IMR-90 (cell line): Measurements from ENCODE around the gene POLR1D. TPM values are rescaled to one million over a fixed set of nuclear protein-coding genes. Genes with fewer than 3 reads are reported as not detected.

Experiments used
- ATAC-seq: fragments of 200-7000 bp; cut with Tn5 transposase; 2 replicates; pipeline ENCODE4 v1.9.1; 2020; ENCODE audit warnings: low read depth, mild to moderate bottlenecking, moderate library complexity
- BruUV-seq: library from RNA; stranded (reverse); fragments of 400-500 nt; replicated peaks from 2 replicates; lab custom pipeline; 2021; lab: Mats Ljungman, UMichigan
- CTCF ChIA-PET: fragments of 300-600 bp; formaldehyde crosslinking; extraction: SDS; loops from one replicate; lab custom pipeline; 2021; ENCODE audit warnings: antibody characterized with exemption; lab: Yijun Ruan, JAX
- POLR2A ChIA-PET: fragments of 300-600 bp; sonication (Branson Sonifier 250); formaldehyde crosslinking; loops from one replicate; lab custom pipeline; 2022; ENCODE audit warnings: antibody characterized with exemption; ENCODE audit not compliant: unreplicated experiment; lab: Charles Lee
- DNase-seq: peaks from one replicate; pipeline ENCODE4 v3.0.0; 2013
- H2AFZ ChIP-seq: replicated peaks from 2 replicates; pipeline ENCODE3; 2013; ENCODE audit warnings: low read length, mild to moderate bottlenecking; ENCODE audit not compliant: poor library complexity
- H2AK5ac ChIP-seq: 2 replicates; pipeline ENCODE4 v1.6.1; 2013; ENCODE audit warnings: low read depth, low read length, inconsistent platforms
- H2AK9ac ChIP-seq: replicated peaks from 2 replicates; pipeline ENCODE3; 2013; ENCODE audit warnings: mild to moderate bottlenecking, low read depth, low read length, moderate library complexity; ENCODE audit not compliant: poor library complexity
- H2BK120ac ChIP-seq: 2 replicates; pipeline ENCODE4 v1.6.1; 2013; ENCODE audit warnings: low read depth, low read length, inconsistent platforms
- H2BK15ac ChIP-seq: 3 replicates; pipeline ENCODE4 v1.6.1; 2013; ENCODE audit warnings: low read depth, low read length, inconsistent platforms
- H2BK20ac ChIP-seq: 2 replicates; pipeline ENCODE4 v1.6.1; 2013; ENCODE audit warnings: low read depth, mild to moderate bottlenecking, inconsistent platforms, low read length, moderate library complexity
- H2BK5ac ChIP-seq: 2 replicates; pipeline ENCODE4 v1.6.1; 2013; ENCODE audit warnings: mild to moderate bottlenecking, low read depth, low read length, inconsistent platforms; ENCODE audit not compliant: poor library complexity, severe bottlenecking
- H3K14ac ChIP-seq: replicated peaks from 2 replicates; pipeline ENCODE4 v1.6.1; 2013; ENCODE audit warnings: low read depth, low read length, inconsistent platforms
- H3K18ac ChIP-seq: 2 replicates; pipeline ENCODE4 v1.6.1; 2013; ENCODE audit warnings: low read depth, low read length, control low read depth
- H3K23ac ChIP-seq: 2 replicates; pipeline ENCODE4 v1.6.1; 2013; ENCODE audit warnings: low read depth, low read length, inconsistent platforms
- H3K27ac ChIP-seq: 2 replicates; pipeline ENCODE4 v1.5.1; 2013; ENCODE audit warnings: mild to moderate bottlenecking, control low read depth, low read length; ENCODE audit not compliant: insufficient read depth
- H3K27me3 ChIP-seq: 2 replicates; pipeline ENCODE4 v1.6.1; 2013; ENCODE audit warnings: low read length; ENCODE audit not compliant: control insufficient read depth, insufficient read depth
- H3K36me3 ChIP-seq: 2 replicates; pipeline ENCODE4 v1.6.1; 2013; ENCODE audit warnings: low read length, mixed read lengths; ENCODE audit not compliant: control insufficient read depth, insufficient read depth
- H3K4ac ChIP-seq: 2 replicates; pipeline ENCODE4 v1.6.1; 2013; ENCODE audit warnings: low read depth, low read length, inconsistent platforms
- H3K4me1 ChIP-seq: 2 replicates; pipeline ENCODE4 v1.6.1; 2013; ENCODE audit warnings: low read length, mixed read lengths; ENCODE audit not compliant: control insufficient read depth, insufficient read depth
- H3K4me2 ChIP-seq: 2 replicates; pipeline ENCODE4 v1.6.1; 2013; ENCODE audit warnings: low read depth, mild to moderate bottlenecking, control low read depth, low read length, moderate library complexity
- H3K4me3 ChIP-seq: 2 replicates; pipeline ENCODE4 v1.5.1; 2013; ENCODE audit warnings: low read depth, mild to moderate bottlenecking, control low read depth, low read length, moderate library complexity; ENCODE audit not compliant: insufficient read depth
- H3K56ac ChIP-seq: 2 replicates; pipeline ENCODE4 v1.6.1; 2013; ENCODE audit warnings: low read length, inconsistent platforms; ENCODE audit not compliant: insufficient read depth; ENCODE audit errors: extremely low read depth
- H3K79me1 ChIP-seq, 2 experiments: 2 replicates each; pipeline ENCODE4 v1.6.1; 2013; ENCODE audit warnings: low read length in 2 of 2, inconsistent platforms in 1 of 2, low read depth in 1 of 2
- H3K9ac ChIP-seq: 2 replicates; pipeline ENCODE4 v1.6.1; 2013; ENCODE audit warnings: low read depth, low read length, control low read depth
- H3K9me1 ChIP-seq: 2 replicates; pipeline ENCODE4 v1.6.1; 2013; ENCODE audit warnings: low read length, inconsistent platforms; ENCODE audit not compliant: insufficient read depth
- H3K9me3 ChIP-seq: 2 replicates; pipeline ENCODE4 v1.6.1; 2013; ENCODE audit warnings: low read length; ENCODE audit not compliant: control insufficient read depth, insufficient read depth
- H4K20me1 ChIP-seq: 2 replicates; pipeline ENCODE4 v1.6.1; 2013; ENCODE audit warnings: low read length, inconsistent platforms; ENCODE audit not compliant: insufficient read depth
- H4K5ac ChIP-seq: 2 replicates; pipeline ENCODE4 v1.6.1; 2013; ENCODE audit warnings: mild to moderate bottlenecking, low read depth, low read length, control low read depth
- H4K8ac ChIP-seq, 2 experiments: 2 replicates each; pipeline ENCODE4 v1.6.1; 2013; ENCODE audit warnings: low read depth in 2 of 2, low read length in 2 of 2, control low read depth in 1 of 2, inconsistent platforms in 1 of 2
- H4K91ac ChIP-seq: 2 replicates; pipeline ENCODE4 v1.6.1; 2013; ENCODE audit warnings: low read depth, low read length, inconsistent platforms; ENCODE audit not compliant: insufficient read depth
- BHLHE40 ChIP-seq: fragments of 150-350 bp; IDR thresholded peaks from 2 replicates; pipeline ENCODE4 v1.6.1; 2016; ENCODE audit warnings: mild to moderate bottlenecking, low read depth, low read length
- CHD1 ChIP-seq: IDR thresholded peaks from 2 replicates; pipeline ENCODE4 v1.6.1; 2012; ENCODE audit warnings: low read depth, low read length, improper control_type of control experiment
- FOS ChIP-seq: fragments of 150-350 bp; IDR thresholded peaks from 2 replicates; pipeline ENCODE4 v1.6.1; 2016; ENCODE audit warnings: low read depth, low read length
- MAZ ChIP-seq: IDR thresholded peaks from 2 replicates; pipeline ENCODE4 v1.6.1; 2012; ENCODE audit warnings: low read depth, mild to moderate bottlenecking, low read length, improper control_type of control experiment, moderate library complexity, borderline replicate concordance
- NFE2L2 ChIP-seq: fragments of 150-350 bp; IDR thresholded peaks from 2 replicates; pipeline ENCODE4 v1.6.1; 2016; ENCODE audit warnings: low read depth, mild to moderate bottlenecking, low read length
- RAD21 ChIP-seq: IDR thresholded peaks from 2 replicates; pipeline ENCODE4 v1.6.1; 2012; ENCODE audit warnings: low read length, improper control_type of control experiment
- RFX5 ChIP-seq: IDR thresholded peaks from 2 replicates; pipeline ENCODE4 v1.8.0; 2012; ENCODE audit warnings: low read depth, mild to moderate bottlenecking, low read length, moderate library complexity
- SMC3 ChIP-seq: fragments of 150-350 bp; IDR thresholded peaks from 2 replicates; pipeline ENCODE4 v1.6.1; 2016; ENCODE audit warnings: low read depth, mild to moderate bottlenecking, antibody characterized with exemption, low read length, moderate library complexity
- WGBS, 2 experiments: methylation state at CpG; one replicate each; pipeline versions ENCODE4 v1.1.5 to v1.1.7; 2013; ENCODE audit warnings: missing lambda C conversion rate in 2 of 2; ENCODE audit not compliant: insufficient read length in 1 of 2; ENCODE audit errors: extremely low coverage in 2 of 2; 5-methylcytosine and 5-hydroxymethylcytosine counted together
- dilution Hi-C: fragments of 300-500 bp; cut with HindIII; formaldehyde crosslinking; loops from one replicate; pipeline ENCODE4 v1.14.3; 2018; ENCODE audit warnings: low sequenced_read_pairs; ENCODE audit not compliant: unreplicated experiment
- in situ Hi-C: fragments of 300-500 bp; cut with MboI; formaldehyde crosslinking; loops from 3 replicates; pipeline ENCODE4 v1.14.3; 2019; ENCODE audit warnings: low sequenced_read_pairs, inconsistent platforms, mixed read lengths
- intact Hi-C: fragments of 100-400 bp; cut with micrococcal nuclease; formaldehyde crosslinking; loops from 2 replicates; pipeline ENCODE4 v1.10.0; 2022
- polyA plus RNA-seq, 3 experiments: library from polyadenylated mRNA; depleted of rRNA; stranded (reverse); fragments of >200 nt; gene quantifications; 2 replicates each; pipeline ENCODE4 v1.2.3, GENCODE V29; 2012; ENCODE audit warnings: low replicate concordance in 1 of 3
- total RNA-seq: library from RNA; depleted of rRNA; stranded (reverse); fragments of >200 nt; gene quantifications from 2 replicates; pipeline ENCODE4 v1.2.3, GENCODE V29; 2012
- TF ChIP-seq, protein P1 (sequence below): fragments of 150-350 bp; IDR thresholded peaks from 2 replicates; pipeline ENCODE4 v1.6.1; 2016; ENCODE audit warnings: low read depth, mild to moderate bottlenecking, low read length, moderate library complexity, borderline replicate concordance
- TF ChIP-seq, protein P2 (sequence below): conservative IDR thresholded peaks from 2 replicates; pipeline ENCODE4 v1.5.1; 2012; ENCODE audit warnings: mild to moderate bottlenecking, low read depth, low read length, improper control_type of control experiment
- TF ChIP-seq, protein P3 (sequence below): fragments of 150-350 bp; IDR thresholded peaks from 2 replicates; pipeline ENCODE4 v1.6.1; 2017; ENCODE audit warnings: mild to moderate bottlenecking, antibody characterized with exemption, low read length, low read depth

POLR1D gene
- total and polyA plus RNA-seq, 2 of the 4 experiments (the other 2 are of a cell fraction): 65.4 to 110 TPM

DNA sequence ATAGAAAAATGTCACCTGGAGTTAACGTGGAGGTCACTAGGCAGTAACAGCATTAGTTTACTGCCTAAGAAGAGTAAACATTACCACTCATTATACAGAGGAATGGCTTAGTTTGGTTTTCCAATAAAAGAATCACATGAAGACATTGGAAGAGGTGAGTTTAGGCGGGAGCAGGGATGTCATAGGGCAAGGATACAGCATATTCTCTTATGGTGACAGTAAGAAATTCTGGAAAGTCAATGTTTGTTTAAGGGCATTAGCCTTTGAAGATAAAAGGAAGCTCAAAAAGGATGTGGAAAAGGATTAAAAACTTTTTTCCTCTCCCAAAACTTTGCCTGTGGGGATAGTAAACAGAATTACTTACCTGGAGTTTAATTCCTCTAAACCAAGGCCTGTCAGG lies 4.1 kb downstream of the POLR1D start:
- H2BK20ac ChIP-seq: no peak overlapping the region
- no peak overlapping the region for H2BK15ac ChIP-seq
- in situ Hi-C loops (no loop called here), intact Hi-C loops (loop anchor here (10.0 kb wide), 1 partner anchor 251 kb away; no protein-coding TSS in a partner anchor), dilution Hi-C loops (no loop called here)
- no peak overlapping the region for H4K91ac ChIP-seq
- no peaks in the 10 kb centered on the region for H3K9me3 ChIP-seq
- ATAC-seq: no peak
- H3K18ac ChIP-seq: no peak overlapping the region
- no peak overlapping the region for H3K4me3 ChIP-seq
- no peak overlapping the region for H3K14ac ChIP-seq
- peaks cover 7% of the 10 kb centered on the region; the same call in 1 of the 2 replicates for H3K36me3 ChIP-seq
- H3K79me1 ChIP-seq: peaks cover 44 to 70% of the 10 kb centered on the region in 2 experiments
- H3K4me2 ChIP-seq: no peak overlapping the region
- H2BK120ac ChIP-seq: no peak overlapping the region
- CTCF ChIA-PET: no interaction called here
- no peaks in the 10 kb centered on the region for H3K4me1 ChIP-seq
- BruUV-seq: no TSS peak
- peaks cover 18% of the 10 kb centered on the region; the same call in 1 of the 2 replicates for H4K20me1 ChIP-seq
- no peak overlapping the region for H3K9ac ChIP-seq
- WGBS, 2 experiments: no CpG with 5 or more reads among the region's 2 CpGs
- H3K27me3 ChIP-seq: no peaks in the 10 kb centered on the region
- H2BK5ac ChIP-seq: no peak overlapping the region
- no peak overlapping the region for H2AFZ ChIP-seq
- TF ChIP-seq, protein P1, sequence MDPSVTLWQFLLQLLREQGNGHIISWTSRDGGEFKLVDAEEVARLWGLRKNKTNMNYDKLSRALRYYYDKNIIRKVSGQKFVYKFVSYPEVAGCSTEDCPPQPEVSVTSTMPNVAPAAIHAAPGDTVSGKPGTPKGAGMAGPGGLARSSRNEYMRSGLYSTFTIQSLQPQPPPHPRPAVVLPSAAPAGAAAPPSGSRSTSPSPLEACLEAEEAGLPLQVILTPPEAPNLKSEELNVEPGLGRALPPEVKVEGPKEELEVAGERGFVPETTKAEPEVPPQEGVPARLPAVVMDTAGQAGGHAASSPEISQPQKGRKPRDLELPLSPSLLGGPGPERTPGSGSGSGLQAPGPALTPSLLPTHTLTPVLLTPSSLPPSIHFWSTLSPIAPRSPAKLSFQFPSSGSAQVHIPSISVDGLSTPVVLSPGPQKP: no peak
- TF ChIP-seq RFX5: no peak
- TF ChIP-seq, protein P2, sequence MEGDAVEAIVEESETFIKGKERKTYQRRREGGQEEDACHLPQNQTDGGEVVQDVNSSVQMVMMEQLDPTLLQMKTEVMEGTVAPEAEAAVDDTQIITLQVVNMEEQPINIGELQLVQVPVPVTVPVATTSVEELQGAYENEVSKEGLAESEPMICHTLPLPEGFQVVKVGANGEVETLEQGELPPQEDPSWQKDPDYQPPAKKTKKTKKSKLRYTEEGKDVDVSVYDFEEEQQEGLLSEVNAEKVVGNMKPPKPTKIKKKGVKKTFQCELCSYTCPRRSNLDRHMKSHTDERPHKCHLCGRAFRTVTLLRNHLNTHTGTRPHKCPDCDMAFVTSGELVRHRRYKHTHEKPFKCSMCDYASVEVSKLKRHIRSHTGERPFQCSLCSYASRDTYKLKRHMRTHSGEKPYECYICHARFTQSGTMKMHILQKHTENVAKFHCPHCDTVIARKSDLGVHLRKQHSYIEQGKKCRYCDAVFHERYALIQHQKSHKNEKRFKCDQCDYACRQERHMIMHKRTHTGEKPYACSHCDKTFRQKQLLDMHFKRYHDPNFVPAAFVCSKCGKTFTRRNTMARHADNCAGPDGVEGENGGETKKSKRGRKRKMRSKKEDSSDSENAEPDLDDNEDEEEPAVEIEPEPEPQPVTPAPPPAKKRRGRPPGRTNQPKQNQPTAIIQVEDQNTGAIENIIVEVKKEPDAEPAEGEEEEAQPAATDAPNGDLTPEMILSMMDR: no peak
- TF ChIP-seq, protein P3, sequence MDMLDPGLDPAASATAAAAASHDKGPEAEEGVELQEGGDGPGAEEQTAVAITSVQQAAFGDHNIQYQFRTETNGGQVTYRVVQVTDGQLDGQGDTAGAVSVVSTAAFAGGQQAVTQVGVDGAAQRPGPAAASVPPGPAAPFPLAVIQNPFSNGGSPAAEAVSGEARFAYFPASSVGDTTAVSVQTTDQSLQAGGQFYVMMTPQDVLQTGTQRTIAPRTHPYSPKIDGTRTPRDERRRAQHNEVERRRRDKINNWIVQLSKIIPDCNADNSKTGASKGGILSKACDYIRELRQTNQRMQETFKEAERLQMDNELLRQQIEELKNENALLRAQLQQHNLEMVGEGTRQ: no peak
- no peak for TF ChIP-seq NFE2L2
- no peak for TF ChIP-seq BHLHE40
- no peak for TF ChIP-seq MAZ
- TF ChIP-seq FOS: no peak
- no peak for TF ChIP-seq CHD1
- TF ChIP-seq RAD21: no peak
- no peak for TF ChIP-seq SMC3
- POLR2A ChIA-PET: no interaction called here
- H2AK9ac ChIP-seq: no peak overlapping the region
- no peak for DNase-seq
- H3K4ac ChIP-seq: no peak overlapping the region
- no peak overlapping the region for H4K8ac ChIP-seq
- H2AK5ac ChIP-seq: no peak overlapping the region
- no peak overlapping the region for H3K27ac ChIP-seq
- no peak overlapping the region for H3K56ac ChIP-seq
- H3K23ac ChIP-seq: no peak overlapping the region
- no peak overlapping the region for H4K5ac ChIP-seq
- peaks cover 14% of the 10 kb centered on the region; the same call in 1 of the 2 replicates for H3K9me1 ChIP-seq
